ENCODE measurements around the gene SLC26A1. TPM values are rescaled to one million over a fixed set of nuclear protein-coding genes. Genes with fewer than 3 reads are reported as not detected.
A peak's percentile ranks its signal among the peaks of the same experiment; 100 is the strongest.

SLC26A1 gene
- total RNA-seq, 2 experiments from 2014 or later, result 0.45 TPM; not detected in 1

GRCh38 chr4:989722-990471, 3.3 kb downstream of the SLC26A1 start:
- ATAC-seq (no peak), DNase-seq (no peak)
- ChIA-PET POLR2A (no interaction called here), CTCF (no interaction called here)
- Mint-ChIP-seq H3K27me3 (ENCODE audit: low read depth) (no peaks in the 10 kb centered on the region), H3K4me1 (ENCODE audit: low read depth) (peaks cover 23% of the 10 kb centered on the region), H3K4me3 (no peak overlapping the region), H3K9me3 (ENCODE audit: insufficient read depth) (no peaks in the 10 kb centered on the region), H3K27ac (no peak overlapping the region), H3K36me3 (ENCODE audit: low read depth) (no peaks in the 10 kb centered on the region)

GRCh38 chr4:988726-989721, 4.2 kb downstream of the SLC26A1 start:
- no peak overlapping the region for H3K4me3 Mint-ChIP-seq
- POLR2A ChIA-PET, result no interaction called here
- no peak overlapping the region for H3K27ac Mint-ChIP-seq
- CTCF ChIA-PET, result no interaction called here
- peaks cover 26% of the 10 kb centered on the region for H3K4me1 Mint-ChIP-seq (ENCODE audit: low read depth)
- H3K27me3 Mint-ChIP-seq (ENCODE audit: low read depth), result no peaks in the 10 kb centered on the region
- no peaks in the 10 kb centered on the region for H3K9me3 Mint-ChIP-seq (ENCODE audit: insufficient read depth)
- DNase-seq, result no peak
- H3K36me3 Mint-ChIP-seq (ENCODE audit: low read depth), result no peaks in the 10 kb centered on the region
- no peak for ATAC-seq

- H3K4me1 Mint-ChIP-seq (ENCODE audit: low read depth), result peaks cover 26% of the 10 kb centered on the region
- POLR2A ChIA-PET, result interaction anchor here (0.8 to 1.5 kb wide), 3 partner anchors 54 to 58 kb away, joined by 3 to 7 read pairs (median 5); partner anchors contain the start of genes GAK and TMEM175
- H3K36me3 Mint-ChIP-seq (ENCODE audit: low read depth), result no peaks in the 10 kb centered on the region
- peak overlapping the region; percentile 77 for H3K4me3 Mint-ChIP-seq
- H3K27ac Mint-ChIP-seq, result peak overlapping the region; percentile 46
- no peak for ATAC-seq
- CTCF ChIA-PET, result interaction anchor here (0.6 to 2.5 kb wide), 15 partner anchors 11 to 712 kb away, joined by 3 to 34 read pairs (median 4); partner anchors contain the start of genes DGKQ, GAK and TMEM175
- no peak for DNase-seq
- no peaks in the 10 kb centered on the region for H3K27me3 Mint-ChIP-seq (ENCODE audit: low read depth)
- no peaks in the 10 kb centered on the region for H3K9me3 Mint-ChIP-seq (ENCODE audit: insufficient read depth)
These were observed 5.3 kb downstream of the SLC26A1 start for GRCh38 chr4:987624-988513.

- CTCF ChIA-PET, result interaction anchor here (0.6 to 2.5 kb wide), 17 partner anchors 12 to 712 kb away, joined by 3 to 34 read pairs (median 3); partner anchors contain the start of genes DGKQ, GAK and TMEM175
- Mint-ChIP-seq H3K27me3 (ENCODE audit: low read depth) (no peaks in the 10 kb centered on the region), H3K4me1 (ENCODE audit: low read depth) (peaks cover 26% of the 10 kb centered on the region), H3K36me3 (ENCODE audit: low read depth) (no peaks in the 10 kb centered on the region), H3K4me3 (peak within 1 kb of the TSS; percentile 82), H3K9me3 (ENCODE audit: insufficient read depth) (no peaks in the 10 kb centered on the region), H3K27ac (peak within 1 kb of the TSS; percentile 82)
- peak; percentile 89 for ATAC-seq
- peak; percentile 89 for DNase-seq
- POLR2A ChIA-PET, result interaction anchor here (0.8 to 1.5 kb wide), 4 partner anchors 53 to 380 kb away, joined by 3 to 7 read pairs (median 4); partner anchors contain the start of genes GAK and TMEM175
These were observed 6.2 kb downstream of the SLC26A1 start, which contains the start of gene IDUA for GRCh38 chr4:986879-987623. Gene IDUA (plus strand): TSS chr4:987044. CDS start chr4:987085, 41 bp downstream.

- DNase-seq (no peak), ATAC-seq (peak; percentile 33)
- no peaks in the 10 kb centered on the region for H3K9me3 Mint-ChIP-seq (ENCODE audit: insufficient read depth)
- H3K4me1 Mint-ChIP-seq (ENCODE audit: low read depth), result peaks cover 26% of the 10 kb centered on the region
- peak overlapping the region; percentile 82 for H3K4me3 Mint-ChIP-seq
- POLR2A ChIA-PET, result interaction anchor here (1.0 to 1.5 kb wide), 3 partner anchors 54 to 380 kb away, joined by 3 to 7 read pairs (median 5); partner anchors contain the start of genes GAK and TMEM175
- CTCF ChIA-PET, result interaction anchor here (0.9 to 2.5 kb wide), 13 partner anchors 12 to 303 kb away, joined by 3 to 34 read pairs (median 3); partner anchors contain the start of genes DGKQ, GAK and TMEM175
- H3K27ac Mint-ChIP-seq, result peak overlapping the region; percentile 82
- H3K36me3 Mint-ChIP-seq (ENCODE audit: low read depth), result no peaks in the 10 kb centered on the region
- H3K27me3 Mint-ChIP-seq (ENCODE audit: low read depth), result no peaks in the 10 kb centered on the region
These were observed 6.8 kb downstream of the SLC26A1 start for GRCh38 chr4:986428-986878.

- DNase-seq (peak; percentile 74), ATAC-seq (peak; percentile 55)
- H3K9me3 Mint-ChIP-seq (ENCODE audit: insufficient read depth), result no peaks in the 10 kb centered on the region
- no peaks in the 10 kb centered on the region for H3K36me3 Mint-ChIP-seq (ENCODE audit: low read depth)
- peaks cover 26% of the 10 kb centered on the region for H3K4me1 Mint-ChIP-seq (ENCODE audit: low read depth)
- peak overlapping the region; percentile 82 for H3K4me3 Mint-ChIP-seq
- ChIA-PET CTCF (interaction anchor here (2.5 kb wide), 1 partner anchor 243 kb away, joined by 34 read pairs; no protein-coding TSS in a partner anchor), POLR2A (interaction anchor here (0.7 kb wide), 1 partner anchor 371 kb away, joined by 3 read pairs; no protein-coding TSS in a partner anchor)
- no peak overlapping the region for H3K27ac Mint-ChIP-seq
- H3K27me3 Mint-ChIP-seq (ENCODE audit: low read depth), result no peaks in the 10 kb centered on the region
These were observed 7.9 kb downstream of the SLC26A1 start for GRCh38 chr4:985123-985830.

GRCh38 chr4:984336-985054, 8.7 kb downstream of the SLC26A1 start:
- ChIA-PET CTCF (no interaction called here), POLR2A (interaction anchor here (0.7 kb wide), 1 partner anchor 370 kb away, joined by 3 read pairs; no protein-coding TSS in a partner anchor)
- DNase-seq (no peak), ATAC-seq (no peak)
- Mint-ChIP-seq H3K4me3 (peak overlapping the region; percentile 49), H3K27me3 (ENCODE audit: low read depth) (no peaks in the 10 kb centered on the region), H3K4me1 (ENCODE audit: low read depth) (peaks cover 26% of the 10 kb centered on the region), H3K27ac (no peak overlapping the region), H3K36me3 (ENCODE audit: low read depth) (no peaks in the 10 kb centered on the region), H3K9me3 (ENCODE audit: insufficient read depth) (no peaks in the 10 kb centered on the region)

- Mint-ChIP-seq H3K36me3 (ENCODE audit: low read depth) (no peaks in the 10 kb centered on the region), H3K4me1 (ENCODE audit: low read depth) (peaks cover 22% of the 10 kb centered on the region), H3K9me3 (ENCODE audit: insufficient read depth) (no peaks in the 10 kb centered on the region), H3K4me3 (no peak overlapping the region), H3K27me3 (ENCODE audit: low read depth) (no peaks in the 10 kb centered on the region), H3K27ac (no peak overlapping the region)
- ATAC-seq (no peak), DNase-seq (no peak)
- POLR2A ChIA-PET, result no interaction called here
- CTCF ChIA-PET, result no interaction called here
These were observed 10.4 kb downstream of the SLC26A1 start for GRCh38 chr4:982814-983213.

- CTCF ChIA-PET, result no interaction called here
- ATAC-seq, result no peak
These were observed 10.9 kb downstream of the SLC26A1 start for GRCh38 chr4:982291-982690.

More at GRCh38 chr4:982291-982690, 10.9 kb downstream of the SLC26A1 start:
- no peaks in the 10 kb centered on the region for H3K36me3 Mint-ChIP-seq (ENCODE audit: low read depth)
- H3K9me3 Mint-ChIP-seq (ENCODE audit: insufficient read depth), result no peaks in the 10 kb centered on the region
- DNase-seq, result no peak
- POLR2A ChIA-PET, result no interaction called here
- no peaks in the 10 kb centered on the region for H3K27me3 Mint-ChIP-seq (ENCODE audit: low read depth)
- no peak overlapping the region for H3K4me3 Mint-ChIP-seq
- H3K27ac Mint-ChIP-seq, result no peak overlapping the region
- H3K4me1 Mint-ChIP-seq (ENCODE audit: low read depth), result peaks cover 19% of the 10 kb centered on the region
